H9 (cell line): ENCODE measurements around the gene ASPN. TPM values are rescaled to one million over a fixed set of nuclear protein-coding genes. Genes with fewer than 3 reads are reported as not detected.

ENCODE experiments used
- DNase-seq: peaks from one replicate; pipeline ENCODE4 v3.0.0-alpha.2; 2017
- H2AFZ ChIP-seq: one replicate; pipeline ENCODE4 v1.6.1; 2013; ENCODE audit warnings: mild to moderate bottlenecking, low read length, control low read depth, moderate library complexity
- H2AK5ac ChIP-seq: 2 replicates; pipeline ENCODE4 v1.6.1; 2013; ENCODE audit warnings: low read length, control low read depth, mixed read lengths; ENCODE audit not compliant: insufficient read length
- H2BK120ac ChIP-seq: one replicate; pipeline ENCODE4 v1.6.1; 2013; ENCODE audit warnings: low read depth, mild to moderate bottlenecking, low read length, control low read depth, inconsistent platforms; ENCODE audit not compliant: poor library complexity, severe bottlenecking
- H2BK12ac ChIP-seq: 2 replicates; pipeline ENCODE4 v1.6.1; 2013; ENCODE audit warnings: low read length, control low read depth, mixed read lengths, low read depth; ENCODE audit not compliant: insufficient read length
- H2BK15ac ChIP-seq: 2 replicates; pipeline ENCODE4 v1.6.1; 2013; ENCODE audit warnings: low read depth, low read length, control low read depth
- H2BK20ac ChIP-seq: one replicate; pipeline ENCODE4 v1.6.1; 2013; ENCODE audit warnings: low read depth, mild to moderate bottlenecking, low read length, control low read depth, inconsistent platforms; ENCODE audit not compliant: poor library complexity, severe bottlenecking
- H2BK5ac ChIP-seq: 2 replicates; pipeline ENCODE4 v1.6.1; 2013; ENCODE audit warnings: low read length, control low read depth, mixed read lengths; ENCODE audit not compliant: insufficient read length
- H3K14ac ChIP-seq: 2 replicates; pipeline ENCODE4 v1.6.1; 2013; ENCODE audit warnings: low read length, control low read depth; ENCODE audit not compliant: insufficient read depth
- H3K18ac ChIP-seq: 2 replicates; pipeline ENCODE4 v1.6.1; 2013; ENCODE audit warnings: low read depth, mild to moderate bottlenecking, mixed read lengths, low read length, control low read depth; ENCODE audit not compliant: insufficient read length
- H3K23ac ChIP-seq: 2 replicates; pipeline ENCODE4 v1.6.1; 2013; ENCODE audit warnings: low read length, control low read depth, mixed read lengths, low read depth; ENCODE audit not compliant: insufficient read length
- H3K23me2 ChIP-seq: 2 replicates; pipeline ENCODE4 v1.6.1; 2013; ENCODE audit warnings: low read depth, mild to moderate bottlenecking, mixed read lengths, low read length, control low read depth; ENCODE audit not compliant: insufficient read length, poor library complexity, severe bottlenecking
- H3K27ac ChIP-seq: 2 replicates; pipeline ENCODE4 v1.5.1; 2013; ENCODE audit warnings: low read length, control low read depth, mixed read lengths, low read depth; ENCODE audit not compliant: insufficient read length
- H3K27me3 ChIP-seq: 2 replicates; pipeline ENCODE4 v1.6.1; 2013; ENCODE audit warnings: low read length, control low read depth, inconsistent platforms; ENCODE audit not compliant: insufficient read depth
- H3K4ac ChIP-seq: 2 replicates; pipeline ENCODE4 v1.6.1; 2013; ENCODE audit warnings: low read depth, mild to moderate bottlenecking, control low read depth, inconsistent platforms, low read length, moderate library complexity
- H3K4me1 ChIP-seq: 2 replicates; pipeline ENCODE4 v1.6.1; 2013; ENCODE audit warnings: low read length, control low read depth, inconsistent platforms; ENCODE audit not compliant: insufficient read depth
- H3K4me2 ChIP-seq: 2 replicates; pipeline ENCODE4 v1.6.1; 2013; ENCODE audit warnings: low read length, control low read depth, mixed read lengths; ENCODE audit not compliant: insufficient read length, insufficient read depth
- H3K56ac ChIP-seq: 2 replicates; pipeline ENCODE4 v1.6.1; 2013; ENCODE audit warnings: low read depth, mild to moderate bottlenecking, mixed read lengths, low read length, control low read depth; ENCODE audit not compliant: insufficient read length
- H3K79me1 ChIP-seq: 2 replicates; pipeline ENCODE4 v1.6.1; 2013; ENCODE audit warnings: low read depth, mild to moderate bottlenecking, moderate library complexity, low read length, control low read depth, inconsistent platforms; ENCODE audit not compliant: insufficient read depth, poor library complexity, severe bottlenecking
- H3K79me2 ChIP-seq: 2 replicates; pipeline ENCODE4 v1.6.1; 2013; ENCODE audit warnings: low read length, control low read depth, inconsistent platforms; ENCODE audit not compliant: insufficient read depth
- H3K9ac ChIP-seq: 2 replicates; pipeline ENCODE4 v1.6.1; 2013; ENCODE audit warnings: low read length, control low read depth, mixed read lengths; ENCODE audit not compliant: insufficient read length; ENCODE audit errors: extremely low read depth
- H3K9me3 ChIP-seq: one replicate; pipeline ENCODE4 v1.6.1; 2013; ENCODE audit warnings: low read depth, low read length, inconsistent platforms; ENCODE audit not compliant: control insufficient read depth
- H3T11ph ChIP-seq: one replicate; pipeline ENCODE4 v1.6.1; 2013; ENCODE audit warnings: mild to moderate bottlenecking, low read length, control low read depth, inconsistent platforms
- H4K20me1 ChIP-seq: one replicate; pipeline ENCODE4 v1.6.1; 2013; ENCODE audit not compliant: control insufficient read depth, insufficient read length, insufficient read depth
- H4K5ac ChIP-seq: 2 replicates; pipeline ENCODE4 v1.6.1; 2013; ENCODE audit warnings: low read depth, mild to moderate bottlenecking, mixed read lengths, low read length, control low read depth; ENCODE audit not compliant: insufficient read length
- H4K8ac ChIP-seq: replicated peaks from 2 replicates; pipeline ENCODE4 v1.6.1; 2013; ENCODE audit warnings: low read length, control low read depth, mixed read lengths, low read depth; ENCODE audit not compliant: insufficient read length
- H4K91ac ChIP-seq: 2 replicates; pipeline ENCODE4 v1.6.1; 2013; ENCODE audit warnings: low read depth, mild to moderate bottlenecking, moderate library complexity, mixed read lengths, low read length, control low read depth; ENCODE audit not compliant: insufficient read length
- H3K27ac Mint-ChIP-seq, 3 experiments: 2 replicates in 2 of 3; 3 replicates in 1 of 3; pipeline ENCODE4 v1.8.0; 2020 to 2021; ENCODE audit warnings: mixed read lengths in 3 of 3, mild to moderate bottlenecking in 1 of 3, moderate library complexity in 1 of 3
- H3K27me3 Mint-ChIP-seq: 2 replicates; pipeline ENCODE4 v1.8.0; 2021; ENCODE audit warnings: low read depth, mild to moderate bottlenecking, moderate library complexity, mixed read lengths
- H3K36me3 Mint-ChIP-seq, 3 experiments: 2 replicates in 2 of 3; 3 replicates in 1 of 3; pipeline ENCODE4 v1.8.0; 2020 to 2021; ENCODE audit warnings: low read depth in 3 of 3, mixed read lengths in 3 of 3; ENCODE audit not compliant: insufficient read depth in 1 of 3
- H3K4me1 Mint-ChIP-seq, 2 experiments: 2 replicates each; pipeline ENCODE4 v1.8.0; 2020; ENCODE audit warnings: mixed read lengths in 2 of 2
- H3K4me3 Mint-ChIP-seq, 2 experiments: 2 replicates in 1 of 2; 3 replicates in 1 of 2; pipeline ENCODE4 v1.8.0; 2020 to 2021; ENCODE audit warnings: mild to moderate bottlenecking in 2 of 2, mixed read lengths in 2 of 2, moderate library complexity in 1 of 2
- H3K9me3 Mint-ChIP-seq, 2 experiments: 2 replicates in 1 of 2; 3 replicates in 1 of 2; pipeline ENCODE4 v1.8.0; 2020; ENCODE audit warnings: mild to moderate bottlenecking in 2 of 2, mixed read lengths in 2 of 2, moderate library complexity in 1 of 2
- CTCF ChIP-seq: fragments of 200-600 bp; sonication (generic); conservative IDR thresholded peaks from 3 replicates; pipeline ENCODE4 v1.8.0; 2021; ENCODE audit warnings: antibody characterized with exemption, mild to moderate bottlenecking
- WGBS: extraction: QIAGEN DNeasy Blood & Tissue Kit; methylation state at CpG from one replicate; pipeline ENCODE4 v1.1.7; 2013; ENCODE audit warnings: missing lambda C conversion rate, low lambda C conversion rate, mixed read lengths; ENCODE audit not compliant: insufficient read length; ENCODE audit errors: extremely low coverage; 5-methylcytosine and 5-hydroxymethylcytosine counted together
- total RNA-seq: library from RNA; stranded (reverse); gene quantifications from 2 replicates; pipeline ENCODE4 v1.2.1, GENCODE V29; 2021

Gene ASPN
- total RNA-seq, 1 experiment from 2014 or later, result not detected

- H3K14ac ChIP-seq, result no peak within 1 kb of the TSS
- H3K4me2 ChIP-seq, result no peak within 1 kb of the TSS
- H3K23ac ChIP-seq, result no peak within 1 kb of the TSS
- no peak within 1 kb of the TSS for H3K4ac ChIP-seq
- H3K4me1 Mint-ChIP-seq, result peaks cover 2 to 3% of the 10 kb centered on the region in 2 experiments; a peak in 2 of 4 replicates
- H4K91ac ChIP-seq, result no peak within 1 kb of the TSS
- H3K27me3 Mint-ChIP-seq, result no peaks in the 10 kb centered on the region
- no peak within 1 kb of the TSS for H3T11ph ChIP-seq
- no peaks in the 10 kb centered on the region for H3K36me3 Mint-ChIP-seq
- H3K27me3 ChIP-seq, result no peaks in the 10 kb centered on the region
- no peaks in the 10 kb centered on the region for H3K79me2 ChIP-seq
- H3K9me3 ChIP-seq, result no peaks in the 10 kb centered on the region
- H4K5ac ChIP-seq, result no peak within 1 kb of the TSS
- no peaks in the 10 kb centered on the region for H3K79me1 ChIP-seq
- no peak within 1 kb of the TSS for H3K9ac ChIP-seq
- no peaks in the 10 kb centered on the region for H3K9me3 Mint-ChIP-seq
- H3K18ac ChIP-seq, result no peak within 1 kb of the TSS
- H2BK15ac ChIP-seq, result no peak within 1 kb of the TSS
- no peak within 1 kb of the TSS for H4K8ac ChIP-seq
- no peak within 1 kb of the TSS for H2AK5ac ChIP-seq
- H2BK12ac ChIP-seq, result no peak within 1 kb of the TSS
- H3K27ac Mint-ChIP-seq, result no peak within 1 kb of the TSS
- H2BK120ac ChIP-seq, result no peak within 1 kb of the TSS
- no peak within 1 kb of the TSS for H3K27ac ChIP-seq
- H3K4me1 ChIP-seq, result no peaks in the 10 kb centered on the region
- no peak within 1 kb of the TSS for H2AFZ ChIP-seq
- H2BK20ac ChIP-seq, result no peak within 1 kb of the TSS
- H3K23me2 ChIP-seq, result no peaks in the 10 kb centered on the region
- TF ChIP-seq CTCF, result no peak
- H4K20me1 ChIP-seq, result no peaks in the 10 kb centered on the region
- WGBS, result no CpG with 5 or more reads among the region's 1 CpG
- no peak for DNase-seq
- no peak within 1 kb of the TSS for H2BK5ac ChIP-seq
- H3K56ac ChIP-seq, result no peak within 1 kb of the TSS
- no peak within 1 kb of the TSS for H3K4me3 Mint-ChIP-seq
Measured at GRCh38 chr9:92424340-92424739, 58.0 kb downstream of the ASPN start, which contains the start of gene OMD. Gene OMD (minus strand): TSS chr9:92424471. CDS start chr9:92417558, 6,913 bp downstream.
